Cortex of kidney (tissue), 1 donor: ENCODE results near the gene KAZN.

Source experiments
- DNase-seq: peaks from one replicate; lab custom pipeline; 2025; lab: John Stamatoyannopoulos, UW

Gene KAZN

DNA sequence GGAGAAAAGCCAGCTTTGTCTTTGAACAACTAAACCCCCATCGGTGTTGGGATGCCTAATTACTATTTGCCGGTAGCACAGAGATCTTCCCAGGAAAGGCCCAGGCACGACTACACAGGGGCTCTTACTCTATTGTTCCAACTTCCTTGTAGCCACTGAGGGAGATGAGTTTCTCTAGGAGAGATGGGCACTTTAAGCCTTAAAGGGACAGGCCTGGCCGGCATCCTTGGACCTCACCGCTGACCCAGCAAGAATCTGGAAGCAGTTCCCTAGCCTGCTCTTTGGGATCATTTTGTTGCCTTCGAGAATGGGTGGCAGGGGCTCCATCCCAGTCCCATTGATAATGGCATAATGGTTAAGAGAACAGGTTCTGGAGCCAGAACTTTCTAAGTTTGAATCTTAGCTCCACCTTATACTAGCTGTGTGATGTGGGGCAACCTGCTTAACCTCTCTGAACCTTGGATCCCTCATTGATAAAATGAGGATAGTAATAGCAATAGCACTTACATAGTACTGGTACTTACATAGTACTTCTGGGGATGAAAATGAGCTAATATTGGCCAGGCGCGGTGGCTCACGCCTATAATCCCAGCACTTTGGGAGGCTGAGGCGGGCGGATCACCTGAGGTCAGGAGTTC, 316.0 kb downstream of the KAZN start:
- no peak for DNase-seq

DNA sequence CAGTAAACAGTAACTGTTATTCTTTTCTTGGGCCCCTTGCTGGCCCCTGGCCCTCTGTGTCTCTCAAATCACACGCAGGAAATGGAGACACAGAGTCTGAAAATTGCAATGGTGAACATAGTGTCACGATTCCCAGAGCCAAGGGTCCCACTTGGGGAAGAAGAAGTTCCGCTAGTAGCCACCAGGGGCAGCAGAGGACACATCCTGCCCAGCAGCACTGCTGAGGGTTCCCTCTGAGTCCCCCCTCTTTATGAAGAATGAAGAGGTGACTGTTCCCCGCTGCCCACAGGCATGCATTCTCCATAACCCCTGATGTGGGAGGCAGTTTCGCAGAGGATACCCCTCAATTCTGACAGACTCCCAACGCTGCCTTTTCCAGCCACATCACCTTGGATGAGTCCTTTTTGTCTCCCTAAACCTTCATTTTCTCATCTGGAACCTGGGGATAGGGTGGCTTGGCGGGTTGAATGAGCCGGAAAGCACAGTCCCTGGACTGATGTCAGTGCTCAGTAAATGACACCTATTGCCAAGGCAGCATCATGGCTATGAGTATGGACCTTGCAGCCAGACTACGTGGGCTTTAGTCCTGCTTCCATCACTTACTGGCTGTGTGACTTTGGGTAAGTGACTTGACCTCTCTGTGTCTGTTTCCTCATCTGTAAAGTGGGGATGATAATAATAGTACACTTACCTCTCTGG, 317.0 kb downstream of the KAZN start:
- DNase-seq, result no peak

DNA sequence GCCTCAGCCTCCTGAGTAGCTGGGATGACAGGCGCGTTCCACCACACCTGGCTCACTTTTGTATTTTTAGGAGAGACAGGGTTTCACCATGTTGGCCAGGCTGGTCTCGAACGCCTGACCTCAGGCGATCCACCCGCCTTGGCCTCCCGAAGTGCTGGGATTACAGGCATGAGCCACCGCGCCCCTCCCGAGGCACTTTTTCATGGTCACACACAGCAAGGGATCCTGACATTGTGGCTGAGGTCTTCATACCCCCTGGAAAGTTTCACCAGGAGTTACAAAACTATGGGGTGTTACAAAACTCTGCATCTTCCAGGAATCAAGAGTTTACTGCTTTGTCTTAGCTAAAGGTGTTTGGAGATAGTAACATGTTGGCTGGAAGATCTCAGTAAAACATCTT, 320.8 kb downstream of the KAZN start:
- DNase-seq, result no peak

DNA sequence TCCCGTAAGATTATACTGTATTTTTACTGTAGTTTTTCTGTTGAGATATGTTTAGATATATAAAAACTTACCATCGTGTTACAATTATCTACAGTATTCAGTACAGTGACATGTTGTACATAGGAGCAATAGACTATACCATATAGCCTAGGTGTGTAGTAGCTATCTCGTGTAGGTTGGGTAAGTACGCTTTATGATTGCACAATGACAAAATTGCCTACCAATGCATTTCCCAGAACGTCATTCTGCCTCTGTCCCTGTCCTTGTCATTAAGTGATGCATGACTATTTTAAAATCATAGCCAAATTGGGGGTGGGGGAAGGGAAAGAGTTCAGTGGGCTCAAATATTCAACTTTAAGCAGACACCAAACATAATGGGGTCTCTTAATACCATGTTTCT, 321.3 kb downstream of the KAZN start:
- no peak for DNase-seq

DNA sequence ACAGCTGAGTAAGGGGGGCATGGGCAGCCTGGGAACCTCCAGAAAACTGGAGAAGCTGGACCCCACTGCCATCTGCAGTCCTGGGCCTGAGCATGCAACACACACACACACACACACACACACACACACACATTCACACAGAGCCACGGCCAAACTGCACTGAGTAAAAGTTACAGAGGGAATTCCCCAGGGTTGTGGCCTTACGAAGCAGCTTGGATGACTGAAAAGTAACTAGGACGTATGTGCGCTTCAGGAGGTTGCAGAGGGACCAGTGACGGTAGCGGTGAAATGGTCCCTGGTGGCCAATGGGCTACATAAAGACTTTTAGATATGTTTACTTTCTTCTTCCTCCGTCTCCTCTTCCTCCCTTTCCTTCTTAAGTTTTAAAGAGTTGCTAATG, 322.6 kb downstream of the KAZN start:
- no peak for DNase-seq

DNA sequence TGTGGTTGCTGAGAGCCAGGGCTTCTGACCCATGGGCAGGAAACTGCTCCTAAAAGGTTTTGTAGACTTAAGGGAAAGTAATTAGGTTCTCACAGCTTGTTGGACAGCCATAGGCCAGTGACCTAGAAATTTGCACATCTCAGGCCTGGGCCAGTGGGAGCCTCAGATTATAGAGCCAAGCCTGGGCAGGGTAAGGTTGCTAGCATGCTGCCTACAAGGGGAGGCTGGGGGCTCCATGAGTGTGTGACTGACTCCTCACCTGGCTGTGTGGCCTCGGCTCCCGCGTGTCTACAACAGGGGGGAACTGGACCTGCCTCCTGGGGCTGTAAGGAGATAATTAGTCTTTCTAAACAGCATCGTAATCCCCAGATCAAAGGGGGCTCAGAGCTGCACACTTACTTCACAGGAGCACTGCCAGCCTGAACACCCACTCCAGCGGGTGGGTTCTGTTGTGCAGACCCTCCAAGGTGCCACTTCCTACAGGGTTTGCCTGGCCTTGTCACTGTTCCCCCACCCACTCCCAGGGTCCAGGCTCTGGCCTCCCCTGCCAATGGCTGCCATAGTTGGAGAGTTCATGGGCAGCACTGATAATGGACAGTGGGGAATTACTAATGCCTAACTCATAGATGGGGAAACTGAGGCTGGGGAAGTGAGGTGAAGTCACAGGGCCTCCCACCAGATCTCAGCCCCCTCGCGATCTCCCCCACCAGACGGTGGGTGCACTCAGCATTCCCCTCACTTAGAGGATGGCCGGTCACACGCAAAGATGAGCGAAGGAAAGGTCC, 324.6 kb downstream of the KAZN start:
- no peak for DNase-seq

DNA sequence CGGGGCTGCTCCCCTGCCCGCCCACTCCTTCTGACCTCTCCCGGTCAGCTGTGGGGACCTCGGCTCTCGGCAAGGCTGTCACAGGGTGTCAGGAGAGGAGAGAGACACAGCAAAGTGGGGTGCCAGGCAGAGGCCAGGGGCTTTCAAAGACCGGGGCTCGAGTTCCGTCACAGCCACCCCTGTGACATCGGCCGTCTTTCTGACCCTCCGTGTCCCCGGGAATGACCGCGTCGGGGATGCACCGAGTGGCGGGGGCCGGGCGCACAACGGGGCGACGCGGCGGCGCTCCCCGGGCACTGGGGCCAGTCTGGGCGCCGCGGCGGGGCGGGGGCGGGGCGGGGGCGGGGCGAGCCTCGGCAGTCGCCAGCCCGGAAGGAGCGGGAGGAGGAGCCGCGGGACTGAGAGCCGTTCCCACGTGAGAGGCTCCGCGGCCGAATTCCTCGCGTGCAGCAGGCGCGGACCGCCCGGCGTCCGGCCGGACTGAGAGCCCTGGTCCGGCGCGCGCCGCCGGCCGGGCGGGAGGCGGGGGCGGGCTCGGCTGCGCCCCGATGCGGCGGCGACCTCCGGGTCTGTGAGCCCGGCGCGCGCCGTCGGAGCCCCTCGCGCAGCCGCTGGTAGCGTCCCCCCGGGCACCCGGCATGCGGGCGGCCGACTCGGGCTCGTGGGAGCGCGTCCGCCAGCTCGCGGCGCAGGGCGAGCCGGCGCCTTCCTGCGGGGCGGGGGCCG, 325.4 kb downstream of the KAZN start:
- DNase-seq, result no peak

DNA sequence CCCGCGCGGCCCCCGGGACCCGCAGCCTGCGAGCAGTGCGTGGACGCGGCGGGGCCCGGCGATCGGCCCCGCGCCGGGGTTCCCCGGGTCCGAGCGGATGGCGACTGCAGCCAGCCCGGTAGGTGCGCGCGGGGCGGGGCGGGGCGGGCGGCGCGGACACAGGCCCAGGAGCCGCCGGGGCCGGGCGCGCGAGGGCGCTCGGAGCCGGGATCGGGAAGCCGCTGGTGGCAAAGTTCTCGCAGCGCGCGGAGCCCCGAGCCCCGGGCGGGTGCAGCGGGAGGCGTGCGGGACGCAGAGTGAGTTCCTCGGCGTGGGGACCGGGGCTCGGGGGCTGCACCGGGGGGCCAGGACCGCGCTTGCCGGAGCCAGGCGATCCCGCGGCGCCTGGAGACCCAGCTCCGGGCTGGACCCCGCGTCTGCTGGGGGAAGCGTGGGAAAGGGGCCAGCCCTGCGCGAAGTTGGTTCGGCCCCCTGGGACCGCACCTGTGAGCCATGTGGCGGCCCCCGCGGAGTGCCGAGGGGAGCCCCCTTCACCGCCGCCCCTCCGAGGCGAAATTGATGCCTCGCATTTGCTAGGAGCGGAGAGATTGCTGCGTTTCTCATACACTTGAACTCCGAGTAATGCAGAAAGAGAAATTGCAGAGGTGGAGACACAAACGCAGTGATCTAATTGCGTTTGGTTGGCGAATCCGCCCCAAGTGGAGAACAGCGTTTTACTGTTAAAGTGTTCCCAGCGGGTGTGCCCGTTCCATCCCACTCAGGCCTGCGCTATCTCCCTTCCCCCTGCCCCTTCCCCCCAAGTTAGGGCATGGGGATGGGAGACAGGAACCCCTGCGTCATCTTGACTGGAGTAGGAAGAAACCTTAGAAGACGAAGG, 326.2 kb downstream of the KAZN start:
- no peak for DNase-seq

DNA sequence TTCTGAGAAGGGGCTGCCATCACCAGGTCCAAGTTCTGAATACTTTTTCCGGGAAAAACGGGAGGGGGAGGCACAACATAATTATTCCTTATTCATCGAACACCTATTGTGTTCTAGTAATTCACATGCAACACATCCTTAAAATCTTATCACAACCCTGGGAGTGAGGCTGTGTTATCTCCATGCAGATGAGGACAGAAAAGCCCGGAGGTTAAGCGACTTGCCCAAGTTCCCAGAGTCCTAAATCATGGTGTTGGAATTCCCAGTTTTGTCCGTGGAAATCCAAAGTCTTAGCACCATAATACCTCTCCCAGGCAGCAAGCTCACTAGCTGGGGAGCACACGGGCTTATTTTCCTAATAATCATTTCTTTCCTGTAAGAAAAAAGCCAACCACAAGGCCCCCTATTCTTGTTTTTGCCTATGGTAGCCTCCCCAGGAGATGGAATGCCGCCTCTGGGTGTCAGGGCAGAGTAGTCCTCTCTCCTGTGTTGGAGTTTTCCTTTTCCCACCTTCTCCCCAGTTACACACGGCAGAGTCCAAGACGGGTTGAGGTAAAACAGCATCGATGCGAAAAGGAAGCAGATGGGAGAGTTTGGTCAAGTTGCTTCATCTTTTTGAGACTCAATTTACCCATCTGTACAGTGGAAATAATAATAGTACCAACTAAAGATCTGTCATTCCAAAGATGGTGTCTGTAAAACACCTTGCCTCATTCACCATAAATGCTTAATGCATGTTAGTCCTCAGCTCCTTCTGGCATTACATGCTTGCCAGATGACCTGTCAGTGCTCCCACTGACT, 327.1 kb downstream of the KAZN start:
- no peak for DNase-seq

DNA sequence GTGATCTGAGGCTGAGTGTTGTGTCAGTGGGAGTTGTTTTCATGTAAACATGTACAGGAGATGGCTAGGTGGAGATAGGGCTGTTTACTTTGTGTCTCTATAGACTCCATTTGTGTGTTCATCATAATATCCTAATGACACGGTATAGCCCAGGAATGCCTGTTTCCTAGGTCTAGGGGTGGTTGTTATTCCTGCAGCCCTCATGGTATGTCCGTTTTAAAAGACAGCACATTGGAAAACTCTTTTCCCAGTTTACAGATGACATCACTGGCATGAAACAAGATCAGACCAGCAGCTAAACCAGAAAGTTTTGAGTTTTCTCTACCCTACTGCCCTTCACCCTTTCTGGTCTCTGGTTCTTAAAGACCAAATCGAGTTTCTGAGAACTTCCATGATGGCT, 327.7 kb downstream of the KAZN start:
- DNase-seq, result no peak

DNA sequence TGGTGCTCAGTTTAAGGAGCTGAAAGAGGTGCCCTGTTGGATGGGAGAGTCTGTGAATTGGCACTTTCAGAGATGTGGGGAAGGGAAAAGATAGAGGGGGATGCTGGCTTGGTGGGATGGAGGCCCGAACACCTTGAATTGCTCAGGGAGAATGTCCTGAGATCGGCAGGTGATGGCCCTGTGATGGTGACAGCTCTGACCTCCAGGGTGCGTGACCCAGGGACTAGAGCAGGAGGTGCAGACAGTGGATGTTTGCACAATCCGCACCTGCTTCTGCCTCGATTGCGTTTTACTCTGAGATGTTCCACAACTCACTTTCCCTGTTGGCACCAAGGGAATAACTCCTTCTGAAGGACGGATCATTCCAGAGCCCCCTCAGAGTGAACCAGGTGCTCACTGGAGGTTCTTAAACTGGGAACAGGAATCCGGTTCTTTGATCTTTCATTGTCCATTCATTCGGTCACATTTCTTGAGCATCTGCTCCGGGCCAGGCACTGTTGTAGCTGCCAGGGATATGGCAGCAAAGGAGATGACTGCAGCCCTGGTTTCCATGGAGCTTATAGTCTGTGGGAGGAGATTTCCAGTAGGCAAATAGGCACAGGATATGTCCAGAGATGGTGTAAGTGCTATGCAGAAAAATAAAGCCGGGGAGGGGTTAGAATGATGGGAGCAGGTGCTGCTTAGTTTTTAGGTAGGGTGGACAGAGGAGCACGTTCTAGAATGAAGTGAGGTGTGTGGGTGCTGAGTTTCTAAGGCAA, 328.5 kb downstream of the KAZN start:
- no peak for DNase-seq

DNA sequence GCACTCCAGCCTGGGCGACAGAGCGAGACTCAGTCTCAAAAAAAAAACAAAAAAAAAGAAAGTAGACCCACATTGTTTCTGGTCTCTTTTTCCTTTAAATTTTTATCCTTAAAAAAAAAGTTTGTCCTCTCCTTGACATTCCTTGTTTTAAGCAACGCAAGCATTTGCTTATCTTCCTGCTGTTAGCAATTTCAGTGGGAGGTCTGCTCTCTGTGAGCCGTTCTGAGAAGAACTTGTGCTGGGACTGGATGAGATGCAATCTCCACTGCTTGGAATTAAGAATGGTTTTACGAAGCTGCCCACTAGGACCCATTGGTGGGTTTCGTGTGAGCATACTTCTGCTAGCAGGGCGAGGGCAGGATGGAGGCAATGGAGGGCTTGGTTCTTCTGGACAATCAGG, 329.9 kb downstream of the KAZN start:
- no peak for DNase-seq

DNA sequence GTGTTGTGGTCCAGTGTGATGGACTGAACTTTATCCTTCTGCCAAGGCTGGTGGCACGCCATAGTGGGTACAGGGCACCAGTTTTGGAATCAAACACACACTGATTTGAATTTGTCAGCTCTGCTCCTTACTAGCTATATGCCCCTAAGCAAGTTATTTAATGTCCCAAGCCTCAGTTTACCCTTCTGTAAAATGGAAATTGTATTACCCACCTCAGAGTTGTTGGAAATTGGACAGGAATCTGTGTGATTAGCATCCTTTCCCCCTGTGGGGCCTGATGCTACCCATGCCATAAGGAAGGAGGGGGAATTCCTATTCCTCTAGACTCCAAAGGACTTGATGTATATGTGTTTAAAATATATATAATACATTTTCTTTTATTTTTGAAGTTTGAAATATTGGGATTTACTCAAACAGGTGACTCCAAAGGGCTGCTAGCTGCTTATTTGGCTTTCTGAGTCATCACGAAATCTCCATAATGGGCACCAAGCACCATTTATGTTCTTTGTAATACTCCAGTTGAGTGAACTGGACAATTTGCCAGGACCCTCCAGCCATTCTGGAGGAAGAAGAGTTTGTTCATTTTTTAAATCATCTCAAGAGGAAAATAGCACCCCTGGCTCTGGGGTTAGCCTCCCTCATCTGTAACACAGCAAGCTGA, 330.5 kb downstream of the KAZN start:
- no peak for DNase-seq

DNA sequence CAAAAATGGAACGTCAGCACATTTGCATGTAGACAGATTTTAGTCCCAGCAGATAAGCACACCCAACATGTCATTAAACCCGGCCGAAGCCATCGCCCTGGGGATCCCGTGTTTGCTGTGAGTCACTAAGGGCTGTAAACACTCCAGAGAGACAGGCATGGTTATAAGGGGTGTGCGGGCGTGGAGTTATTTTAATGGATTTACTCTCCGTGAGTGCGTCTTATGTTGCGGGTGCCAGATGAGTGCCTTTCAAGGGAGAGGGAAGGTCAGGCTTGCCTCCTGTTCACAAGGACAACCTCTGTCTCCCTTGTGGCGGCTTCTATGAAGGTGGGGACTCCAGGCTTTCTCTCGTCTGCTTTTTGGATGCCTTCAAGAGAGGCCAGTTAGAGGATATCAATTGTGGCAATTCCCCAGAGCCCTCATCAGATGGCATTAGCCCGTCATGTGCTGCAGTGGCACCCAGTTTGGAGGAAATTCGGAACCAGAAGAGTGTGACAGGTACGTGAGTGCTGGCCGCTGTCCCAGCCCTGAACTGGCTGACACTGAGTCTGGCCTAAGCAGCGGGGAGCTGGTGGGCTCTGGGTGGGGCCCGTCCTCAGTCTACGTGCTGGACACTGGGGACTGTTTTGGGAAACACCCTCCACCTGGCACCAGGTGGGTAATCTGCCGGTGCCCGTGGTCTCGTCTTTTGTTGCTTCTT, 331.2 kb downstream of the KAZN start:
- no peak for DNase-seq

DNA sequence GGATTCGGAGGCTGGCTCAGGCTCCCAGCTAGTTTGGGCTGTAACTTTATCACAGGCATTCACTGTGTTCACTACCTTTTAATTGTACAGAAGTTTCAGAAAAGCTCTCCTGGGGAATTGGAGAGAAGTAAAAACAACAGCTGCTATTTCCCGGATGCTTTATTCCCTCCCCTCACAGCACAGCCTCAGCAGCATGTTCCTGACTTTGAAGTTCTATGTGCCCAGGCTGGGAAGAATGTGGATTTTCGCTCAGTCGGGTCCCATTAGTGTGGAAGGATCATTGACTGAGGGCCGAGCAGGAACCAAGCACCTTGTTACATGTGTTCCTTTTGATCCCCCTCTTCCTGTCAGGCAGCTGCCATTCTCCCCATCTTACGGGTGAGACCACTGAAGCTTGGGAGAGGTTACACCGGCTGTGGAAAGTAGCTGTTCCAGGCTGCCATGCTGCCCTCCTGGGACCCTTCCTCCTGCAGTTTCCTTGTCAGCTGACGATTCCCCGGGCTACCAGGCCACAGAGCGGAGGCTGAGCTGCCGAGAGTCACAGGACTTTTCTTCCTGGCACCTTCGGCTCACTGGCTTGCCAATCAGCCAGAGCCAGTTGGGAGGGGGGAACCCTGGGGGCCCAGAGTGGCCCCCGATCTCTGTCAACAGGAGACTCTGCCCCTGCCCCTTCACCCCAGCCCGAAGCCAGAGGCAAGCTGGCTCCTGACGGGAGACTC, 331.9 kb downstream of the KAZN start:
- no peak for DNase-seq

DNA sequence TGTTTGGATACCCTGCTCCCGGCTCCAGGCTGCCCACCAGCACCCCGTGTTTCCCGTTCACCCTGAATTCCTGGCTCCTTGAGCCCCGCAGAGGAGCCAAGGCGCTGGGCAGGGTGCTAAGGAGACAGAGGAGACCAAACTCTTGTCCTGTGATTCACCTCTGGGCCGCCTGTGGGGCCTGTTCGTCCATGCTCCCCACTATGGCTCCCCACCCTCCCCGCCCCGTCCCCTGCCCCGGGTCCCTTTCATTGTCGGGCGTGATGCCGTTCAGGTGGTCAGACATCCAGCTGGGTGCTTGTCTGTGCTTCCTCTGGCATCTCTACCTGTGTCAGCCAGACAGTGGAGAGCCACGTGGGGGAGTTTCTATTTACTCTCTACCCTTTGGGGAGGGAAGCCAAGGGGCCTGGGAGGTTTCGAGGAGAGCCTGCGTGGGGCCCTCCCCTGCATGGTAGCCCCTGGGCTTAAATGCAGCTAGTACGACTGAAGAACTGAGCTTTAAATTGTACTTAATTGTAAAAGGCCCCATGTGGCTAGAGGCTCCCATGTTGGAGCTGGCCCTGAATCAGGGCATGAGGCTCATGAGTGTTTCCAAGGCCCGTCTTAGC, 333.7 kb downstream of the KAZN start:
- DNase-seq, result no peak

DNA sequence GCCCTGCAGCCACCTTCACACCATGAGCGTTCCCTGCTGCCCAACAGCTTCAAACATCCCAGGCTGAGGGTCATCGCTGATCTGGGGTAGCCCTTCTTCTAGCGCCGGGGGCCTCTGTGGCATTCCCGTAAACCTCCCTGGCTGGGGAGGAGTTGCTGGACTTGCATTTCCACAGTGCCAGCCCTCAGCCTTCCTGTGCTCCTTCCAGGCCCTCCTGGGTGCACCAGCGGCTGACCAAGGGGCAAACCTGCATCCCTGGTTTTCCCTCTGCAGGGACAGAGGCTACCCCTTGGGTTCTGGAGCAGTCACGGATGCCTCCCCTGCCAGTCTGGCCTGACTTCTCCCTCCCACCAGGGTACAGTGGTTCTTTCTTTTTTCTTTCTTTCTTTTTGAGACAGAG, 336.4 kb downstream of the KAZN start:
- no peak for DNase-seq

DNA sequence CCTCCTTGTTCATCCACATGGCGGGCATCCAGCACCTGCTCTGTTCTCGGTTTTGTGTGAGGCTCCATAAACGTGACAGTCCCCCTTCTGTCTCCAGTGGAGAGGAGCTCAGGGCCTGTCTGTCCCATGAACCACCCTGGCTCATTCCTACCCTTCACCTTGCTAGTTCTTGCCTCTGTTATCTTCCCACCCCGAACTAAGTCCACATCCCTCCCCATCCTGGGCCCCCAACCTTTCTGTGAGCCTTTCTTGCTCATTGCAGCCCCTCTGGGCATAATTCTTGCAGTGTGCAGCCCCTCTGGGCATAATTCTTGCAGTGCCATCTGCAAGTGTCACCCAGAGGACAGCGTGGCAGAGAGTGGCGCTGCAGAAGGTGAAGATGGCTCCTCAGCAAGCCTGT, 338.3 kb downstream of the KAZN start:
- DNase-seq, result no peak
